Ovary (tissue), 9 donors: ENCODE results near the gene CLDN34. TPM values are rescaled to one million over a fixed set of nuclear protein-coding genes. Genes with fewer than 3 reads are reported as not detected.

Experiments
- DNase-seq, 5 donors: peaks; one replicate each; pipeline ENCODE4 v3.0.0-alpha.2; 2019 to 2020
- H3K27ac ChIP-seq, 2 donors: fragments of 200-600 bp; one replicate each; pipeline versions ENCODE4 v1.5.1 to v1.8.0; 2019 to 2022
- H3K27me3 ChIP-seq: fragments of 200-600 bp; one replicate; pipeline ENCODE4 v1.8.0; 2022
- H3K36me3 ChIP-seq: fragments of 200-600 bp; sonication (generic); one replicate; pipeline ENCODE4 v1.5.1; 2019
- H3K4me1 ChIP-seq: one replicate; pipeline ENCODE4 v1.8.1; 2013; ENCODE audit warnings: mild to moderate bottlenecking, moderate library complexity; ENCODE audit not compliant: insufficient read depth
- H3K4me3 ChIP-seq: fragments of 200-600 bp; sonication (generic); one replicate; pipeline ENCODE4 v1.5.1; 2017
- H3K9me3 ChIP-seq, 2 donors: fragments of 200-600 bp in 1 of 2; sonication (generic) in 1 of 2; one replicate each; pipeline versions ENCODE4 v1.5.1 to v1.8.1; 2013 to 2019; ENCODE audit warnings: mild to moderate bottlenecking in 1 of 2, moderate library complexity in 1 of 2
- CTCF ChIP-seq, 3 donors: fragments of 450-650 bp in 2 of 3; fragments of 200-600 bp in 1 of 3; IDR thresholded peaks; one replicate each; pipeline versions ENCODE4 v1.5.1 to v1.8.0; 2016 to 2022; ENCODE audit warnings: antibody characterized with exemption in 3 of 3, mild to moderate bottlenecking in 1 of 3
- EP300 ChIP-seq: sonication (generic); formaldehyde crosslinking; IDR thresholded peaks from one replicate; pipeline ENCODE4 v1.6.1; 2017; ENCODE audit warnings: antibody characterized with exemption
- POLR2A ChIP-seq: fragments of 450-650 bp; IDR thresholded peaks from one replicate; pipeline ENCODE4 v1.6.1; 2017; ENCODE audit warnings: antibody characterized with exemption, mild to moderate bottlenecking, moderate library complexity
- WGBS, 3 donors: extraction: QIAGEN DNeasy Blood & Tissue Kit in 1 of 3; methylation state at CpG; one replicate each; pipeline versions ENCODE4 v1.1.5 to v1.1.7; 2013 to 2017; 5-methylcytosine and 5-hydroxymethylcytosine counted together
- intact Hi-C, 4 donors: fragments of 100-400 bp; cut with DNase I; formaldehyde crosslinking; loops; one replicate each; pipeline versions ENCODE4 v1.11.0 to v1.15.1; 2022 to 2023
- polyA plus RNA-seq, 2 donors: library from polyadenylated mRNA; stranded (reverse); fragments of 200-250 nt in 1 of 2; fragments of 350-450 nt in 1 of 2; fragmentation: Illumina TruSeq in 1 of 2; extraction: RNeasy Lipid Tissue Mini Kit (QIAGEN cat#74804) in 1 of 2; gene quantifications; one replicate each; pipeline ENCODE4 v1.2.3, GENCODE V29; 2013 to 2014
- total RNA-seq, 7 donors: library from RNA; depleted of rRNA in 2 of 7; stranded (reverse); fragments of >200 nt in 2 of 7; fragmentation: NEBNext Ultra II Directional in 3 of 7; extraction: Animal tissue kit (Norgen Biotek cat#: 25700) in 3 of 7; gene quantifications; one replicate each; pipeline versions ENCODE4 v1.1.0 to v1.2.4, GENCODE V29; 2016 to 2023
- donor health status: DM: no; HTN: no; CAD: no; lungs with moderate emphysema.
- donor health status: DM: no; HTN: no; CAD: no.
- donor health status: Bipolar disorder and iron deficiency.
- donor health status: DM: yes; HTN: yes; CAD: no.
- donor health status: DM: no; HTN: no; CAD: no.
- donor health status: DM: yes; HTN: yes; CAD: no.

The CLDN34 gene
- total and polyA plus RNA-seq, 9 donors: 0.12 to 0.82 (median 0.57) TPM; not detected in 3

- H3K4me3 ChIP-seq: no peak overlapping the region
Measured at GRCh38 chrX:10017872-10018271, 50.7 kb downstream of the CLDN34 start.

More at GRCh38 chrX:10017872-10018271, 50.7 kb downstream of the CLDN34 start:
- peak overlapping the region in 1 of 2 donors; percentile 80 for H3K27ac ChIP-seq
- WGBS, 3 donors: 16 to 34% (median 25%) methylated on average over 8 of the region's 8 CpGs
- no peaks in the 10 kb centered on the region for H3K36me3 ChIP-seq
- intact Hi-C loops: loop anchor here in 1 of 4 donors (5.0 kb wide), 1 partner anchor 94 kb away; no protein-coding TSS in a partner anchor
- no peak for DNase-seq
- H3K9me3 ChIP-seq: no peaks in the 10 kb centered on the region
- no peaks in the 10 kb centered on the region for H3K4me1 ChIP-seq
- H3K27me3 ChIP-seq: no peaks in the 10 kb centered on the region
- TF ChIP-seq EP300 (no peak), POLR2A (no peak), CTCF (IDR thresholded peaks at IDR 0.05) (no peak)

Other genes starting within 250 kb of the CLDN34 start
- gene GPR143, start 201.5 kb upstream of the CLDN34 start, total RNA-seq: 1 to 10 TPM; 1.4 to 4.7 (median 3.4) TPM
- gene GPR143, start 201.5 kb upstream of the CLDN34 start, polyA plus RNA-seq: 1 to 10 TPM; 3.5 to 4.2 TPM
- gene SHROOM2, start 180.9 kb upstream of the CLDN34 start, total RNA-seq: 10 to 100 TPM; 10.0 to 16.8 (median 12.2) TPM
- 1 to 10 TPM; 7.6 to 9.7 TPM for gene SHROOM2, start 180.9 kb upstream of the CLDN34 start, polyA plus RNA-seq
- 1 to 10 TPM in 6 of 7 donors, under 1 TPM in 1; 0.36 to 4.2 (median 3.1) TPM for gene CLCN4, start 189.6 kb downstream of the CLDN34 start, total RNA-seq
- gene CLCN4, start 189.6 kb downstream of the CLDN34 start, polyA plus RNA-seq: 1 to 10 TPM in 1 of 2 donors, under 1 TPM in 1; 0.92 to 3.0 TPM